GM12872 (cell line): ENCODE data around the gene B4GALT6.

Experiments
- CTCF ChIP-seq: IDR thresholded peaks from 3 replicates; pipeline ENCODE4 v1.5.1; 2011; ENCODE audit warnings: low read depth, mild to moderate bottlenecking, low read length, moderate library complexity; ENCODE audit not compliant: insufficient read depth

The B4GALT6 gene

GRCh38 chr18:31614044-31614443 is 70.3 kb downstream of the B4GALT6 start:
- TF ChIP-seq CTCF: no peak

- no peak for TF ChIP-seq CTCF
Measured at GRCh38 chr18:31612124-31612523, 72.3 kb downstream of the B4GALT6 start.

DNA sequence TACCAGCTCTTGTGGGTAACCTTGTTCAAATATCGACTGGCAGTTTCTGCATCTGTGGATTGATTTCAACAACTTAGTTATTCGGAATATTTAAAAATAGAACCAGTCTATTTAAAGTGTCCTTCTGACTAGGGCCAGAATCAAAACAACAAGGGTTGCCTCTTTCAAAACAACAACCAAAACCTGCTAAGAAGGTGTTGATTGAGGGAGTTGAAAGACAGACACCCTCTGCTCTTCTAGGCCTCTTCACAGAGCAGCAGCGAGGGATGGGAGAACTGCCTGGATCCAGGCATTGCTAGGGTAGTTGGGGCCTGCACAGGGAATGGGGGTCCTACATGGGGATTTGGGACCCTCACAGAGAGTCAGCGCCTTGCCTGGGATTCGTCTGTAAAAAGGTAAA is 72.9 kb downstream of the B4GALT6 start:
- TF ChIP-seq CTCF: no peak

- peak; percentile 27; the same call in 1 of the 3 replicates for TF ChIP-seq CTCF
Measured at GRCh38 chr18:31610286-31611205, 73.8 kb downstream of the B4GALT6 start.

DNA sequence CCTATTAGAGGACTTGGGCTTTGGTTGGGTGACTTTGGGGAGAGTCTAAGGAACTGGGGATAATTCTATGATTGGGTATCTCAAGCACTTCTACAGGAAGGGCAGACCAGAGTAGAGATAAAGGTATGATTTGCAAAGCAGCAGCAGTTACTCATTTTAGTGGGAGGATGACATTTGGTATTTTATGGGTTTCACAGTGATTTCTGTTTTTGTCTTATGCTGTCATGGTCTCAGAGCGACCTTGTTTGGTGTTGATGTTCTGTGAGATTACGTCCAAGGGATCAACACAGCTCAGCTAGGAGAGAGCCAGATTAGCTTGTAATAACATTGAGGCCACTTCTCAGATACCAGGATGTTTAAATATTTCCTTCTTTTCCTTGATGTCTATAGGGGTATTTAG is 74.5 kb downstream of the B4GALT6 start:
- no peak for TF ChIP-seq CTCF

DNA sequence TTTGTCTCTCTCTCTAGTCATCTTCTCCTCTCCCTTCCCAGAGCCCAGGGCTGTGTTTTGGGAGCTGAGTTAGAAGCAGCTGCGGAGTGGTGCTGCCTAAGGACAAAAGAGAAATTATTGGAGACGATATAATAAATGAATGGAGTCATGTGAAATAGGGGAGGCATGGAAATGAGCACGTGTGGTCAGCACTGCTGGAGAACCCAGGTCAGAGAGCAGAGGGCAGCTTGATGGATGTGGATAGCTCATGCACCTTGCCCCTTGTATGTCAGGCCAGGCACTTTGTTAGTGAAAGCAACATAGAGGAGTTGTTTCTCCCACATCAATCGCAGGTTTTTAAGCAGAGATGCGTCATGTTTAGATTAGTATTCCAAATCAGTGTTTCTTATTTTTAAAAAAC is 77.0 kb downstream of the B4GALT6 start:
- no peak for TF ChIP-seq CTCF

DNA sequence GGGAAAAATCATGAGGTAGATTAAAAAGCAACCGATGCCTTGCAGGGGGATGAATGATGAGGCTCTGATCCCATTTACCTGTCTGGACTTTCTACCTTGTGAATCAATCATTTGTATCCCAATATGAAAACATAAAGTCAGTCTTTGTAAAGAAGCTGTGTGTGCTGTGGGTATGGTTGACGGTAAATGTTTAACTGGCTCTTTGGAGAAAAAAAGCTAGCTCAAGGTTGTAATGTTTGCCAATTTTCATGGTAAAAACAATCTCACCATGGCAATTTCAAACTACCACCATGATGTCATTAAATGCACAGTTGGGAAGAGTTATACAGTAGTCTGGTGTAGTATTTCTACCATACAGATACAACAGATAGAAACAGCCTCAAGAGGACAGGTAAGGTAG is 78.1 kb downstream of the B4GALT6 start:
- no peak for TF ChIP-seq CTCF
